ENCODE data around the gene SPINT2. TPM values are rescaled to one million over a fixed set of nuclear protein-coding genes. Genes with fewer than 3 reads are reported as not detected.

SPINT2 gene
- total RNA-seq, 1 experiment from 2014 or later, result 1,023 TPM

- Mint-ChIP-seq H3K27me3 (ENCODE audit: unreplicated experiment) (no peaks in the 10 kb centered on the region), H3K4me3 (ENCODE audit: low read depth, unreplicated experiment) (no peak overlapping the region), H3K27ac (ENCODE audit: unreplicated experiment) (no peak overlapping the region), H3K36me3 (ENCODE audit: insufficient read depth, unreplicated experiment) (peaks cover 91% of the 10 kb centered on the region), H3K4me1 (ENCODE audit: low read depth, unreplicated experiment) (peaks cover 31% of the 10 kb centered on the region), H3K9me3 (ENCODE audit: low read depth, unreplicated experiment) (no peaks in the 10 kb centered on the region)
- intact Hi-C loops (cut with micrococcal nuclease; ENCODE audit: unreplicated experiment), result no loop called here
- BruUV-seq (replicated peaks), result no TSS peak
- DNase-seq, result no peak
- CTCF ChIA-PET, result no interaction called here
- TF ChIP-seq CTCF (IDR thresholded peaks at IDR 0.05; ENCODE audit: unreplicated experiment), result no peak
These were observed 28.9 kb downstream of the SPINT2 start for GRCh38 chr19:38293281-38293680.

- H3K9me3 Mint-ChIP-seq (ENCODE audit: low read depth, unreplicated experiment), result no peaks in the 10 kb centered on the region
- H3K36me3 Mint-ChIP-seq (ENCODE audit: insufficient read depth, unreplicated experiment), result peaks cover 92% of the 10 kb centered on the region
- intact Hi-C loops (cut with micrococcal nuclease; ENCODE audit: unreplicated experiment), result no loop called here
- H3K4me3 Mint-ChIP-seq (ENCODE audit: low read depth, unreplicated experiment), result no peak overlapping the region
- no peak for DNase-seq
- no TSS peak for BruUV-seq (replicated peaks)
- H3K27ac Mint-ChIP-seq (ENCODE audit: unreplicated experiment), result no peak overlapping the region
- H3K27me3 Mint-ChIP-seq (ENCODE audit: unreplicated experiment), result no peaks in the 10 kb centered on the region
- CTCF ChIA-PET, result interaction anchor here (0.8 to 1.0 kb wide), 2 partner anchors 11 to 29 kb away, joined by 3 to 5 read pairs; no protein-coding TSS in a partner anchor
- H3K4me1 Mint-ChIP-seq (ENCODE audit: low read depth, unreplicated experiment), result peaks cover 27% of the 10 kb centered on the region
- no peak for TF ChIP-seq CTCF (IDR thresholded peaks at IDR 0.05; ENCODE audit: unreplicated experiment)
These were observed 29.7 kb downstream of the SPINT2 start for GRCh38 chr19:38294090-38294489.

- CTCF ChIA-PET, result interaction anchor here (0.6 to 0.9 kb wide), 2 partner anchors 22 to 89 kb away, joined by 4 to 5 read pairs; partner anchors contain the start of gene GGN
- no peak for TF ChIP-seq CTCF (IDR thresholded peaks at IDR 0.05; ENCODE audit: unreplicated experiment)
These were observed 34.7 kb downstream of the SPINT2 start for GRCh38 chr19:38298821-38299680.

GRCh38 chr19:38303517-38304351, 39.4 kb downstream of the SPINT2 start, which contains the start of gene C19orf33:
Gene C19orf33, plus strand, starts transcription at chr19:38304251. Its CDS starts 11 bp downstream, at chr19:38304262.
- intact Hi-C loops (cut with micrococcal nuclease; ENCODE audit: unreplicated experiment), result no loop called here
- Mint-ChIP-seq H3K4me1 (ENCODE audit: low read depth, unreplicated experiment) (peaks cover 55% of the 10 kb centered on the region), H3K27me3 (ENCODE audit: unreplicated experiment) (no peaks in the 10 kb centered on the region), H3K4me3 (ENCODE audit: low read depth, unreplicated experiment) (peak within 1 kb of the TSS; percentile 96), H3K27ac (ENCODE audit: unreplicated experiment) (peak within 1 kb of the TSS; percentile 96), H3K9me3 (ENCODE audit: low read depth, unreplicated experiment) (no peaks in the 10 kb centered on the region), H3K36me3 (ENCODE audit: insufficient read depth, unreplicated experiment) (peaks cover 80% of the 10 kb centered on the region)
- no peak for TF ChIP-seq CTCF (IDR thresholded peaks at IDR 0.05; ENCODE audit: unreplicated experiment)
- peak; percentile 95 for DNase-seq
- TSS peak; percentile 78 for BruUV-seq (replicated peaks)
- CTCF ChIA-PET, result interaction anchor here (0.6 to 1.3 kb wide), 3 partner anchors 27 to 60 kb away, joined by 3 to 4 read pairs (median 3); no protein-coding TSS in a partner anchor

More at GRCh38 chr19:38298821-38299680, 34.7 kb downstream of the SPINT2 start:
- no peaks in the 10 kb centered on the region for H3K27me3 Mint-ChIP-seq (ENCODE audit: unreplicated experiment)
- DNase-seq, result no peak
- H3K4me1 Mint-ChIP-seq (ENCODE audit: low read depth, unreplicated experiment), result peaks cover 36% of the 10 kb centered on the region
- peaks cover 77% of the 10 kb centered on the region for H3K36me3 Mint-ChIP-seq (ENCODE audit: insufficient read depth, unreplicated experiment)
- H3K4me3 Mint-ChIP-seq (ENCODE audit: low read depth, unreplicated experiment), result no peak overlapping the region
- no TSS peak for BruUV-seq (replicated peaks)
- H3K27ac Mint-ChIP-seq (ENCODE audit: unreplicated experiment), result peak overlapping the region; percentile 71
- no peaks in the 10 kb centered on the region for H3K9me3 Mint-ChIP-seq (ENCODE audit: low read depth, unreplicated experiment)
- intact Hi-C loops (cut with micrococcal nuclease; ENCODE audit: unreplicated experiment), result no loop called here
